Epithelial cell of proximal tubule (primary cell): ENCODE results near the gene EIF3I. TPM values are rescaled to one million over a fixed set of nuclear protein-coding genes. Genes with fewer than 3 reads are reported as not detected.

Source experiments
- DNase-seq: peaks from one replicate; pipeline ENCODE4 v3.0.0-alpha.2; 2011; ENCODE audit warnings: low read depth
- H3K4me3 ChIP-seq: 2 replicates; pipeline ENCODE4 v1.5.1; 2011; ENCODE audit warnings: low read depth, mild to moderate bottlenecking, low read length
- CTCF ChIP-seq: conservative IDR thresholded peaks from 2 replicates; pipeline ENCODE4 v1.5.1; 2012; ENCODE audit warnings: low read depth, mild to moderate bottlenecking, low read length
- total RNA-seq: library from RNA; depleted of rRNA; stranded (reverse); fragments of >200 nt; gene quantifications from 2 replicates; pipeline ENCODE4 v1.2.3, GENCODE V29; 2015

EIF3I gene
- total RNA-seq, 1 donor from 2014 or later = 338 TPM

- TF ChIP-seq CTCF = no peak
- no peak overlapping the region for H3K4me3 ChIP-seq
Measured at GRCh38 chr1:32187850-32188249, 34.4 kb upstream of the EIF3I start.

GRCh38 chr1:32192220-32192948 lies 29.8 kb upstream of the EIF3I start:
- no peak overlapping the region for H3K4me3 ChIP-seq
- no peak for DNase-seq
- no peak for TF ChIP-seq CTCF

More at GRCh38 chr1:32187850-32188249, 34.4 kb upstream of the EIF3I start:
- DNase-seq = no peak

- no peak for DNase-seq
- no peak for TF ChIP-seq CTCF
- H3K4me3 ChIP-seq = no peak overlapping the region
Measured at GRCh38 chr1:32194984-32195383, 27.2 kb upstream of the EIF3I start.

GRCh38 chr1:32195531-32195930 lies 26.7 kb upstream of the EIF3I start:
- no peak for DNase-seq
- TF ChIP-seq CTCF = no peak
- H3K4me3 ChIP-seq = no peak overlapping the region

- no peak for TF ChIP-seq CTCF
- DNase-seq = no peak
Measured at GRCh38 chr1:32195972-32196823, 26.0 kb upstream of the EIF3I start.

GRCh38 chr1:32197074-32197473 lies 25.1 kb upstream of the EIF3I start:
- no peak for TF ChIP-seq CTCF
- H3K4me3 ChIP-seq = no peak overlapping the region
- no peak for DNase-seq

More at GRCh38 chr1:32195972-32196823, 26.0 kb upstream of the EIF3I start:
- no peak overlapping the region for H3K4me3 ChIP-seq
